ENCODE results near the gene NLGN4Y.

GRCh38 chrY:14543506-14543905, 19.2 kb downstream of the NLGN4Y start:
- no peak for TF ChIP-seq CTCF (IDR thresholded peaks at IDR 0.05)
- no peak for TF ChIP-seq POLR2AphosphoS5 (IDR thresholded peaks at IDR 0.05)
